NCI-H524 treated with DMSO at 0.1 percent for 48 hours (cell line): ENCODE data around the gene TRABD2A.
"Not testable (repeated sequence)": the region's sequence is repeated elsewhere in the genome, so short reads cannot be mapped to it uniquely, and the experiment has no call there.

Experiments
- DNase-seq: peaks from one replicate; lab custom pipeline; 2025; lab: John Stamatoyannopoulos, UW

The TRABD2A gene

DNA sequence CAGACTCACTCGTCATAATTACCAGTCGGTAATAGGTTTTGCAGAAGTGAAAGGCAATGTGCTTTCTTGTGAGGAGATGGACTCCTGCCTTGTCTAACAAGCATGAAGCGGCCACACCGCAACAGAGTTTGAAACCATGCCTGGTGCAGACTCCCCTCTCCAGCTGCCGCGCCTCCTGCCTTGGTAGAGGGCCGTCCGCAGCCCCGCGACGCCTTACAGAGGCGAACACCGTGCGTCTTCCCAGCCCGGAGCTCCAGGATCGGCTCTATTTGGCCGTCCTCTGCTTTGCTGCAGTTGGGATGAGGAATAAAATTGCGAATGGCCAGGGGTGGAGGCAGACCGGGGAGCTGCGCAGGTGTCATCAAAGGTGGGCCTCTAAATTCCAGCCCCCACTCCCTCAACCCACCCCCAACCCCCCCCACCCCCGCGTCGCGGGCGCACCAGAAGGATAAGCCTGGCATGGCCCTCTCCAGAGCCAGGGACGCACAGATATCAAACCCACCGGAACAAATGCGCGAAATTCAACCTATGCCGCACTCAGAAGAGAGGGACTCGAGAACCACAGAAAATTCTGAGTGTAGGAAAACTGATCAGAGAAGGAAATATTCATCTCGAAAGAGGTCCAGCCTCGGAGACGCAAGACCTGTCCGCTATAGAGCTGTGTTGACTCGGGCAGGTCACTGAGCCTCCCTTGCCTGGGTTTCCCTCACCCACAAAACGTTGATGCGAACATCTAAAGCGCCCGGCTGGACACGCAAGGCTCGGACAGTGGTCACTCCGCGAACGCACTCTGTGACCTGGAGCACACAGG is 1.1 kb downstream of the TRABD2A start:
- no peak for DNase-seq

- no peak for DNase-seq
These were observed 1.8 kb downstream of the TRABD2A start for GRCh38 chr2:84878896-84879583.

GRCh38 chr2:84878459-84878858 is 2.4 kb downstream of the TRABD2A start:
- no peak for DNase-seq

DNA sequence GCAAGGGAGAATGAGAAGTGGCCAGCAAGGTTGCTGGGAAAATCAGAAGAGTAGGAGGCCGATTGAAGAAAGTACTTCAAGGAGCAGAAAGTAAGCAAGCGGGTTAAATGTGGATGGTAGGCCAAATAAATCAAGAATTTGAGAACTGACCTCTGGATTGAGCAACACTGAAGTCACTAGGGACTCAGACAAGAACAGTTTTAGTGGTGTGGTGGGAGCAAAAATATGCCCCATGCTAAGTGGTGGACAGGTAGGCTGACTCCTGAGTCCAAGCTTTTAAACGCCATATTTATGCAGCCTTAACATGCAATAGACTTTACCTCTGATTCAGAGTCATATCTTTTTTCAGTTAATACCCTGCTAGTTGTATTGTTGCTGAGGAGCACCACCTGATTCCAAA is 4.5 kb downstream of the TRABD2A start:
- no peak for DNase-seq

DNA sequence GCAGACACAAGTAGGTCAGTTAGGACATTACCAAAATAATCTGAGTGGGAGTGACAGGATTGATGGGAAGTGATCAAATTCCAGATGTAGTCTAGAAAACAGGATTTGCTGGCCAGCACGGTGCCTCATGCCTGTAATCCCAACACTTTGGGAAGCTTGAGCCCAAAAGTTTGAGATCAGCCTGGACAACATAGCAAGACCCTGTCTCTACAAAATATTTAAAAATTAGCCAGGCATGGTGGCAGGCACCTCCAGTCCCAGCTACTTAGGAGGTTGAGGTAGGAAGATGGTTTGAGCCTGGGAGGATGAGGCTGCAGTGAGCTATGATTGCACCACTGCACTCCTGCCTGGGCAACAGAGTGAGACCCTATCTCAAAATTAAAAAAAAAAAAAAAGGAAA is 5.3 kb downstream of the TRABD2A start:
- DNase-seq: not testable (repeated sequence)

DNA sequence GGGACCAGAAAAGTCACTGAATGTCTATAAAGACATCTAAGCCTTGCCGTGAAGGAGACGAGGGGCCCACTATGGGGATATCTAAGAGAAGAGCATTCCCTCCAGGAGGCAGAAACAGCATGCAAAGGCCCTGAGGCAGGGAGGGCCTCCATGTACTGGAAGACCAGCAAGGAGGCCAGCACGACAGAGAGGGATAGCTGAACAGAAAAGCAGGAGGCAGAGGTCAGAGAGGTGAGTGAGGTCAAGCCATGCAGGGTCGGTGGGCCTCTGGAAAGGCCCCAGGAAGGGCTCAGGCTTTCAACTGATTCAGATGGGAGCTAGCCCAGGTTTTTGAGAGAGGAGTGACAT is 5.7 kb downstream of the TRABD2A start:
- no peak for DNase-seq

DNA sequence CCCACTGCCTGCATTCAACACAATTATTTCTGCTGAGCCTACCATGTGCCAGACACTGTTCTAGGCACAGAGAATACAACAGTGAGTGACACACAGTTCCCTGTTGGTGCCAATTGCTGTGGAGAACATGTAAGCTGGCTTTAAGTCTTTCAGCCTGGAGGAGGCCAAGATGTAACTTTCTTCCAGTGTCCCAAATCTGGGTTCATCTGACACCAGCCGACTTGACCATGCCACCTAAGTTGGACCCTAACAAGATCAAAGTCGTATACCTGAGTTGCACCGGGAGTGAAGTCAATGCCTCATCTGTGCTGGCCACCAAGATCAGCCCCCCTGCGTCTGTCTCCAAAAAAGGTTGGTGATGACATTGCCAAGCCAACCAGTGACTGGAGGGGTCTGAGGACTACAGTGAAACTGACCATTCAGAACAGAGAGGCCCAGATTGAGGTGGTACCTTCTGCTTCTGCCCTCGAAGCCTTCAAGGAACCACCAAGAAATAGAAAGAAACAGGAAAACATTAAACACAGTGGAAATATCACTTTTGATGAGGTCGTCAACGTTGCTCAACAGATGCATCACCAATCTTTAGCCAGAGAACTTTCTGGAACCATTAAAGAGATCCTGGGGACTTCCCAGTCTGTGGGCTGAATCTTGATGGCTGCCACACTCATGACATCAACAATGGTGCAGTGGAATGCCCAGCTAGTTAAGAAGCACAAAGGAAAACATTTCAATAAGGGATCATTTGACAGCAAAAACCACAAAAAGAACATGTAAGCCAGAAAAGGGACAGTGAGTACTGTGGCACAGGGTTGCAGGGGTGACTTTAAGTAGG is 6.3 kb downstream of the TRABD2A start:
- no peak for DNase-seq

DNA sequence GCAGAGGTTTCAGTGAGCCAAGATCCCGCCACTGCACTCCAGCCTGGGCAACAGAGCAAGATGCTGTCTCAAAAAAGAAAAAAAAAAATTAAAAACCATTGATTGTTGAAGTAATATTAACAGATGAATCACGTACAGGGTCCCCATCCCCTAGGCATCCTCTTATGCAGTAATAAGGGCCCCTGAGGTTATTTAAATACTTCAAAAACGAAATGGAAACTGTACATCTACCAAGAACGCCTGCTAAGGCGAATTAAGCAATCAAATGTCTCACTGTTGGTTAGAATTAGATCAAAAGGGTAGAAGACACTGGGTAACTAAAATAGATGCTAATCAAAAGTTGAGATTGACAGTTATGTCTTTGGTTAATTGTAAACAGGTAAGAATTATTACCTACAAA is 7.5 kb downstream of the TRABD2A start:
- no peak for DNase-seq

DNA sequence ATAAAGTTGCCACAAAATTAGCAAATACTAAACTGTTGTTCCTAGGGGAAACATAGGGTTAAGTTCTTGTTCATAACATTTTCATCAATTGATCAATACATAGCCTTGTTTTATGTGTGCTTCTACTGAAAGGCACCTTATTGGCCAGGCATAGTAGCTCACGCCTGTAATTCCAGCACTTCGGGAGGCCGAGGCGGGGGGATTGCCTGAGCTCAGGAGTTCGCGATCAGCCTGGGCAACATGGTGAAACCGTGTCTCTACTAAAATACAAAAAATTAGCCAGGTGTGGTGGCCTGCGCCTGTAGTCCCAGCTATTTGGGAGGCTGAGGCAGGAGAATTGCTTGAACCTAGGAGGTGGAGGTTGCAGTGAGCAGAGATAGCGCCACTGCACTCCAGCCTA is 8.2 kb downstream of the TRABD2A start:
- DNase-seq: not testable (repeated sequence)

- no peak for DNase-seq
These were observed 10.6 kb downstream of the TRABD2A start for GRCh38 chr2:84870306-84870705.

GRCh38 chr2:84868327-84868726 is 12.6 kb downstream of the TRABD2A start:
- DNase-seq: not testable (repeated sequence)

GRCh38 chr2:84866122-84866521 is 14.8 kb downstream of the TRABD2A start:
- no peak for DNase-seq

DNA sequence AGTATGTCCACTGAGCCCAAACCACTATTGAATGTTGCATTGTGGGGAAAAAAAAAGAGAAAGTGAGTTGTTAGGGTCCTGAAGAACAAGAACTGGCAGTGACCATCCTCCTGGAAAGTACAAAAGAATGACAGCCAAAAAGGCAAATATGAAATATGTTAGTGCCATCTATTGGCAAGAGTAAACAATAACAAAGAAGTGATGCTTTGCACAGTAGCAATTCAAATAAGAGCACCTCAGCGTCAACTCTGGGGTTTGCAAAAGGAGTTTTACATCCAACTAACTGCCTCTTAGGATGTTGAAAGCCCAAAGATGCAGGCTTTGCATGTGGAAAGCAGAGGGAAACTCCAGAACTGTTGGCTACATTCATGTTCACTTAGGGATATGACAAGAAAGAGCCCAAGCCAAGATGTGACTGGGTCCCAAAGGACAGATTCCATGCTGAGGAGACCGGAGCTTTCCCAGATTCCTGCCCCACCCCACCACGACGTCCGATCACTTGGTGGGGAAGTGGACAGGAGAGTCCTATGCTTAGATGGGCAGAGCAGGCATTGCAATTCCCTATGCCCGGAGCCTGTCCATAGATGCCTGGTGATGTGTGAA is 15.6 kb downstream of the TRABD2A start:
- no peak for DNase-seq

GRCh38 chr2:84862006-84862405 is 18.9 kb downstream of the TRABD2A start:
- no peak for DNase-seq

GRCh38 chr2:84861539-84861938 is 19.3 kb downstream of the TRABD2A start:
- DNase-seq: no peak

GRCh38 chr2:84858937-84859336 is 21.9 kb downstream of the TRABD2A start:
- DNase-seq: no peak

GRCh38 chr2:84858123-84858522 is 22.8 kb downstream of the TRABD2A start:
- DNase-seq: no peak

- DNase-seq: no peak
These were observed 23.3 kb downstream of the TRABD2A start for GRCh38 chr2:84857566-84857965.

DNA sequence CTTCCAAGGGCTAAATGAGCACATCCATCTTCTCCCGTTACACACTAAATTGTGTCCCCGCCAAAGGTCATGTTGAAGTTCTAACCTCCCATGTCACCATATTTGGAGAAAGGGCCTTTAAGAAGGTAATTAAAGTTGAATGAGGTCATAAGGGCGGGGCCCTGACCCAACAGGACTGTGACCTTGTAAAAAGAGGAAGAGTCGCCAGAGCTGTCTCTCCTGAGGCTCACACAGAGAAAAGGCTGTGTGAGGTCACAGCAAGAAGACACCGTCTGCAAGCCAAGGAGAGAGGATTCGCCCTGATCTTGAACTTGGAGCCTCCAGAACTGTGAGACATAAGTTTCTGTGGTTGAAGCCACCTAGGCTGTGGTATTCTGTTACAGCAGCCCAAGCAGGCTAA is 24.1 kb downstream of the TRABD2A start:
- no peak for DNase-seq

DNA sequence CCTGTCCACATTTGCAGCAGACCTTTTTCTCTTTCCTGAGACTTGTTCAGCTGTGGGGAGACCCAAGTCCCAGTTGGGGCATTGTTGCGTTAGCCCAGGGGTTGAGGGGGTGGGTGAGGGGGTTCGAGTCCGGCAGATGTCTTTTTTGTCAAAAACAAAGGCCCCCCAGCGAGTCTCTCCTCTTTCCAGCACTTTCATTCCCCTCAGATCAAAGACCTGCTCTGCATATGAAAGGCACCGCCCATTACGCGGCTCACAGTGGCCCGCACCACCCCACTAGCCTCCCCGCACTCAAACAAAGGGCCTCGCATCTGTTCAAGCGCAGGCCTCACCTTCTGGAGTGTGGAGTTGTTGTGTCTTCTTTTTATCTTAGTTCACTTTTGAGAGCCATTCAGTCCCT is 25.2 kb downstream of the TRABD2A start:
- no peak for DNase-seq

DNA sequence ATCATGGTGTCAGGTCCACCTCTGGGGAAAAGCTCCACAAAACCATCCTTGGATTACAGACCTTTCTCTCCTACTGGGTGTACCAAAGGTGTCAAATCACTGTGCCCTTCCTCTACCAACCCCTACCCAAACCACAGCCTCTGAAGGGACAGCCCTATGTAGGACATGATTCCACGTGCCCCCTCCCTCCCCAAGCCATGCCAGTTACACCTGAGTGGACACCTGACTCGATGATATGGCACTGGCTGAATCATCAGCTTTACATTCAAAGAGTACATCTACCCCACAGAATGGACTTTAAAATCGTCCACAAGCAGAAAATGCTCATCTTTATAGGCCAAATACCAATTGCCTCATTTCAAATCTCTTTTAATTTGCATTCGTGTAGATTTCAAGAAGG is 26.0 kb downstream of the TRABD2A start:
- DNase-seq: no peak

GRCh38 chr2:84851876-84852275 is 29.0 kb downstream of the TRABD2A start:
- DNase-seq: no peak
